ENCODE results near the gene VPS16.

DNA sequence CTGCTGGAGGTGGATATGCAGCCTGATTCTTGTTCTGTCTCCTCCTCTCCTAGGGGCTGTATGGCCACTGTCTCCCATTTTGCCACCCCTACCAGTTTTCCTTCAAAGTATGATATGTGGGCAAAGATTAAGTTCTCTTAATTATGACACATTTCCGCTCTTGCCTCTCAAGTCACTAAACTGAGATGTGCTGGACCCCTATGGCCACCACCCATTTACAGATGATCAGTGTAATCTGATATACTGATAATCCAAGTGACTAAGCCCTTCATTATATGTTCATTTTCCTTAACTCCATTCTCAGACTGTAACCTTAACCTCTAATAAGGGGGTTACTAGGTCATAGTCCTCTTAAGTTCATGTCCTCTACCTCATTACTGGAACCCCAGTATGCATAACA, 26.5 kb upstream of the VPS16 start:
- TF ChIP-seq, protein P1, sequence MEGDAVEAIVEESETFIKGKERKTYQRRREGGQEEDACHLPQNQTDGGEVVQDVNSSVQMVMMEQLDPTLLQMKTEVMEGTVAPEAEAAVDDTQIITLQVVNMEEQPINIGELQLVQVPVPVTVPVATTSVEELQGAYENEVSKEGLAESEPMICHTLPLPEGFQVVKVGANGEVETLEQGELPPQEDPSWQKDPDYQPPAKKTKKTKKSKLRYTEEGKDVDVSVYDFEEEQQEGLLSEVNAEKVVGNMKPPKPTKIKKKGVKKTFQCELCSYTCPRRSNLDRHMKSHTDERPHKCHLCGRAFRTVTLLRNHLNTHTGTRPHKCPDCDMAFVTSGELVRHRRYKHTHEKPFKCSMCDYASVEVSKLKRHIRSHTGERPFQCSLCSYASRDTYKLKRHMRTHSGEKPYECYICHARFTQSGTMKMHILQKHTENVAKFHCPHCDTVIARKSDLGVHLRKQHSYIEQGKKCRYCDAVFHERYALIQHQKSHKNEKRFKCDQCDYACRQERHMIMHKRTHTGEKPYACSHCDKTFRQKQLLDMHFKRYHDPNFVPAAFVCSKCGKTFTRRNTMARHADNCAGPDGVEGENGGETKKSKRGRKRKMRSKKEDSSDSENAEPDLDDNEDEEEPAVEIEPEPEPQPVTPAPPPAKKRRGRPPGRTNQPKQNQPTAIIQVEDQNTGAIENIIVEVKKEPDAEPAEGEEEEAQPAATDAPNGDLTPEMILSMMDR (tag by site-specific recombination; IDR thresholded peaks at IDR 0.05): no peak
- no peak for TF ChIP-seq TRIM28 (IDR thresholded peaks at IDR 0.05; ENCODE audit: borderline replicate concordance, low read length)
- TF ChIP-seq MZF1 (tag by site-specific recombination; IDR thresholded peaks at IDR 0.05; ENCODE audit: borderline replicate concordance): no peak
- TF ChIP-seq ZNF433 (tag by site-specific recombination; IDR thresholded peaks at IDR 0.05; ENCODE audit: low read depth): no peak
- no peak for TF ChIP-seq PBX3 (CRISPR knock-in tag; IDR thresholded peaks at IDR 0.05)
- no peak for TF ChIP-seq ZNF561 (tag by site-specific recombination; IDR thresholded peaks at IDR 0.05; ENCODE audit: borderline replicate concordance)
